Measurements from ENCODE around the gene PTPRG.

Gene PTPRG

DNA sequence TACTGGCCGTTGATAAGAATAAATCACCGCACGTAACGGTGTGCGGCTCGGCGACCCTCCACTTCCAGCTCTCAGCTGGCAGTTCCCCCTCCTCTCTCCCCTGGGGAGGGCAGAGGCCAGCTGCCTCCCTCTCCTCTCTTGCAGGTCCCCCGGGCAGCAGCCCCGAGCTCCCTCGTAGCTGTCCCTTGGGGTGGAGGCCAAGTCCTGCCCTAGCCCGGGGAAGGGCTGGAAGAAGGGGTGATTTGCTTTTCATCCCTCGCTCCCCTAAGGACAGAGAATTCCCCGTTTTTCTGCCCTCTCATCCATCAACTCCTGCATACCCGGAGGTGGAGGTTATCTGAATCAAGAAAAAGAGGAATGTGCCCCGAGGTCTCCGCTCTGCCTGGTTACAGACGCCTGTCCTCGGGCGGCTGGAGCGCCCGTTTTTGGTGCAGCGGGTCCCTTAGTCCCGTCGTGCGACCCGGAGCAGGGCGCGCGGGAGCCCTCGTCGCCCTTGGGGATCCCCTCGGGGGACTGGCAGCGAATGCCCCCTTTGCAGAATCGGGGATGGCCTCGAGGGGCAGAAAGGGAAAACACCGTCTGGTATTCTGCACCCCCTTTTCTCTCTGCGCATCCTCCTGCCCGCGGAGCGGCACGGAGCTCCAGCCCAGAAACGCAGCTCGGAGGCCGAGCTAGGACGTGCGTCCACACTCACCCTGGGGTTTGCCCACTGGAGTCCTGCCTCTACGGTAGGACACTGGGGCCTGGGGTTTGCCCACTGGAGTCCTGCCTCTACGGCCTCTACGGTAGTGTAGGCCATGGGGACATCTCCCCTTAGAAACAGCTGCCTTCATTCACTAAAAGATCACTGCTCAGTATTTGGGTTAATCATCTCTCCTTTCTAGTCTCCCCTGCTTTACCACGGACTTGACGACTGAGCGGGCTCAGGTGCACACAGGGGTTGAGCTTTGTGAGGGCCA is 2.2 kb downstream of the PTPRG start:
- no peak for DNase-seq

- DNase-seq, result no peak
Observed at GRCh38 chr3:61564395-61565059, 3.2 kb downstream of the PTPRG start.

GRCh38 chr3:61565569-61565968 is 4.2 kb downstream of the PTPRG start:
- DNase-seq, result no peak

DNA sequence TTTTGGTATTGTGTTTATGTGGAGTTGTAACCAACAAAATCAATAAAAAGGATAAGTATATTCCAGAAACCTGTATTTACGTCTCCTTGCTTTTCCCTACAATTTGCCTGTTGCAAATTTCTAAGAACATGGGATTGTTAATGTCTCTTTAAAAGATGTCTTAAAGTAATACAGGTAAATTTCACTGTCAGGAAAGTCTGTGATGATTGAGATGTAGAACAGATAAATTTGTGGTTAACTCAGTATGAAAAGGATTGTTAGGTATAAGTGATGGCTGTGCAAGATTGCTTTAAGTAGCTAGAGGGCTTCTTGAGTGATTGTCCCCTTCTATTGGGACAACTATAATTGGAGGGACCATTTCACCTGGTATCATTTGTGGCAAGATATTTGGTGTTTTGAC is 6.8 kb downstream of the PTPRG start:
- no peak for DNase-seq

GRCh38 chr3:61569856-61570580 is 8.6 kb downstream of the PTPRG start:
- peak; percentile 18 for DNase-seq

DNA sequence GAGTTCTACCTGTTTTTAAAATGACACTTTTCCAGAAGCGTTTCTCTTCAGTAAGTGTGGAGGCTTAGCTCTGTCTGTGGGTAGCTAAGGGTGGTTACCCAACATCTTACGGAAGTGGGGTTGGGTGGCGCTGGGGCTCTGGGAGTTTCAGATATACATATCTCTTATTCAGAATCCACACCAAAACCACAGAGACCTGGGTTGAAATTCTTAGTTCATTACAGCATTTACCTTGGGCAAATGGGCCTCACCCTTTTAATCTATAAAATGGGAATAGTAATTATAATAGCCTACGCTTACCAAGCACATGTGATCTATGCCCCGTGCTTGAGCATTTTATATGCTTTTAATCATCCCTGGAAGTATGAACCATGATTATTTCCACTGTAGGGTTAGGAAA is 9.4 kb downstream of the PTPRG start:
- peak; percentile 91 for DNase-seq

DNA sequence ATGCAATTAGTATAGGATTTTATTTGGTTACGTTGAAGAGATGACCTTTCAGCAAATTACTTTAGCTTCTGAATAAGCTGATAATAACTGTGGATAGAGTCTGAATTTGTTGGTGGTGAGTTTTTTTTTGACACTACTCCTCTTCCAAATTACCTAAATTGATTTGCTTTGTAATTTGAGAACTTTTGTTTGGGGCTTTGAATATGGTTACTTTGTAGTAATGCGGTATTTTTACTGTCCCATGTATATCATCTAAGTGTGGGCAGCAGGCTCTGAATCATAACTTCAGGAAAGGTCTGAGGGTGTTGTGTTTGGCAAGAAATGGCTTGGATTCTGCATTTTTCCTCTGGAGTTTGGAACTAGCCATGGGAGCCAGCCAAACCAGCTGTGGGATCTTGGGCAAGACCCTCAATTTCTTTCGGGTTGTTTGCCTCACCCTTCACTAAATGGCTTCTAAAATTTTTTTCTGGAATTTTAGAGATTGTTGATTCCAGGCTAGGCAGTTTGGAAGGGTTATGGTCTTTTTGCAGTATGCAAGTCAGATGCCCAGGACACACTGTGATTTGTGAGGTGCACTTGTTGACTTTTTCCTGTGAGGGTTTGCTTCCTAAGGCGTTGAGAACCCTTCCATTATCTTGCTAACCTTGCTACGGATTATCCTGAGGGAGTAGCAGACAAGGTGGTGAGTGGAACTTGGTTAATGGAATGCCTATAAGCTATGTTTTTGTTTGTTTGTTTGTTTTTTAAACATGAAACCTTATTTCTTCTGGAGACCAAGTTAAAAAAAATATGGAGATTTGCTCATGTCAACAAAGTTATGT is 10.4 kb downstream of the PTPRG start:
- no peak for DNase-seq

DNA sequence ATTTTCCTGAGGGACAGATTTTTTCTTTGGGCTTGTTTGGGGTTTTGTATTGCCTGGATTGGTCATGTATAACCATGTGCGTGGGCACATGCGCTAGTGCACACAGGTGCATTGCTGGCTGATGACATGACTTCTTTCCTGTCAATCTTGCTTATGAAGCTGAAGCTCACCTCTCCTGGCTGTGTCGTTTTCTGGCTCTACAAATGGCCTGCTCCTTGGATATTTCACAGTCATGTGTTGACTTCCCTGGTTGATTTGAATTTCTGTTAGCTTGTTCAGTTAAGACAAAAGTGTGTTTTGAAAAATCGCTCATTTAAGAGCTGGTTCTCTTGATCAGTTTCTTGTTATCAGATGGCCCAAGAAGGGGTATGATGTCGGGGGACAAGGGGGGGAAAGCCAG is 11.5 kb downstream of the PTPRG start:
- no peak for DNase-seq

DNA sequence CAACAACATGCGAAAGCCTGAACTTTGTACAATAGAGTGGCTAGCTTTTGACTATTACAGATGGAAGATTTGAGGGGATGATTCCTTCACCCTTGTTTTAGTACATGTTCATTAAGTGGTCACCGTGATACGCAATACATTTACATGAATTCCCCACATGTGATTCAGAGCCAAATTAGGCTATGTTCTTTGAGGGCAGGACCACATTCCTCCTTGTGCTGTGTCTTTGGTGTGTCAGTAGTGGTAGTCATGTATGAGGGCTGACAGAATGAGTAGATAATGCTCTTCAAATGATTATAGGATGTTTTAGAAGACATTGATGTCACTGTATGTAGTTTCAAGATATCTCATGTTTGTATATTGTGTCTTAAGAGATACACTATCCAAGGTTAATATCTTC is 12.1 kb downstream of the PTPRG start:
- DNase-seq, result no peak

GRCh38 chr3:61574854-61575253 is 13.5 kb downstream of the PTPRG start:
- peak; percentile 97 for DNase-seq

- no peak for DNase-seq
Observed at GRCh38 chr3:61575893-61576292, 14.5 kb downstream of the PTPRG start.

GRCh38 chr3:61577760-61578159 is 16.4 kb downstream of the PTPRG start:
- DNase-seq, result no peak

DNA sequence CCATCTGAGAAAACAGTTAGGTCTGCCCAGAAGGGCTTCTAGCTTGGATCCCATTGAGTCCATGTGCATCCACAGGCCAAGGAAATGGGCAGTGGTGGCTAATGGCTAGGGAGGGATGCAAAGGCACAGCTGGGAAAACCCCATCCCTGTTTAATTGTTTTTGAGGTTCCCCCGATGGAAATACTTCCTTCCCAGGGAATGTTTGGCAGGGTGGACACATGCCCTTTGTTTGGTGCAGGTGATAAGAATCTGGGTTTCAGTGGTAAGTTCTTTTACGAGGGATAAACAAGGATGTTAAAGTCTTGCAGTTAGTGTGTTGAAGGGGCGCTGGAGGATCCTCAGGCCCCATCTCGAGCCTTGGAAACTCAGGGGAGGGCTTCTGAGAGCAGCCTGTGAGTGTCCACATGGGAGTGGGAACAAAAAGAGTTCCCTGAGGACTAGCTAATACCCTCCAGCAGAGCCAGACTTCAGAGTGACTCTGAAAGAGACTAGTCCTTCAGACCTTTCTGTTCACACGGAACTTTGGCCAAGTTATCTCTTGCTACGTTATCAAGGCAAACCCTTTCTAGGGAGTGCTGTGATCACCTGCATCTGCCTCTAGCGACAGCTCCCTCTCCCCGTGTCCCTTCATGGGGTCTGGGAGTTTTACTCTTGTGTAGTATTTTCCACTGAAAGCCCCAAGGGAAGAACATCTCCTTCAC is 17.4 kb downstream of the PTPRG start:
- DNase-seq, result no peak

- DNase-seq, result no peak
Observed at GRCh38 chr3:61579685-61580084, 18.3 kb downstream of the PTPRG start.

- DNase-seq, result no peak
Observed at GRCh38 chr3:61580982-61581643, 19.7 kb downstream of the PTPRG start.

GRCh38 chr3:61582287-61582686 is 20.9 kb downstream of the PTPRG start:
- no peak for DNase-seq

- no peak for DNase-seq
Observed at GRCh38 chr3:61582846-61583245, 21.5 kb downstream of the PTPRG start.

- DNase-seq, result no peak
Observed at GRCh38 chr3:61583890-61584875, 22.8 kb downstream of the PTPRG start.

DNA sequence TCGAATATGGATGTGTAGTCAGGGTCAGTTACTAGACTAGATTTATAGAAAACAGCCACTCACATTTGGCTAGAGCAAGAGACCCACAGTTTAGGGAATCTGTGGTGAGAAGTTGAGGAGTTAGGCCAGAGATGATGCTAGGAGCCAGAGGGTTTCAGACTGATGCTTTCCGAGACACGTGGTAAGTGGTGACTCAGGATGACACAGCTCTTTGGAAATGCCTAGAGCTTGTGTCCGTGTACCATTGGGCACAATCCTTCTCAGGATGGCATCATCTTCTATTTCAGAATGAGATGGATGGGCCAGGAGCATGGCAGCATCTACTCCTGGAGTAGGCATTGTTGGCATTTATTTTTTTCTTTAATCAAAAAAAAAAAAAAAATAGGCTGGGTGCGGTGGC is 28.5 kb downstream of the PTPRG start:
- DNase-seq, result peak; percentile 4

DNA sequence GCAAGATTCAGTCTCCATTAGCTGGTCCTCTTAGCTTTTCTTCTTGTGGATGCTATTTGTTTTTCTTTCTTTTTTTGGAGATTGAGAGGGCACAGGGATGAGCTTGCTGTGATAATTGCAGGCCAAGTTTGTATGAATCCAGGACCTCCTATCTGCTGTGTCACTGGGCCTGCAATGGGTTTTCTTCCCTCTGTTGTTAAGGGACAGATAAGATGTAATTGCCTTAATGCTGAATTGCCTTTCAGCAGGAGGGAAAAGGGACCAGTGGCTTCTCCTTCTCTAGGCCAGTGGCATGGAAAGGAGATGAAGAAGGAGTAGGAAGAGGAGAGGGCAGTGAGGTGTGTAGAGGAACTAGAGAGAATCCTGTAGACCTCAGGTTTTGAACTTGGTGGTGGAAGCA is 29.9 kb downstream of the PTPRG start:
- no peak for DNase-seq

Data from MV-4-11 (cell line).